ENCODE data around the gene TECTB. TPM values are rescaled to one million over a fixed set of nuclear protein-coding genes. Genes with fewer than 3 reads are reported as not detected.
"Not testable (repeated sequence)": the region's sequence is repeated elsewhere in the genome, so short reads cannot be mapped to it uniquely, and the experiment has no call there.

TECTB gene
- total RNA-seq, 1 experiment from 2014 or later, result not detected

DNA sequence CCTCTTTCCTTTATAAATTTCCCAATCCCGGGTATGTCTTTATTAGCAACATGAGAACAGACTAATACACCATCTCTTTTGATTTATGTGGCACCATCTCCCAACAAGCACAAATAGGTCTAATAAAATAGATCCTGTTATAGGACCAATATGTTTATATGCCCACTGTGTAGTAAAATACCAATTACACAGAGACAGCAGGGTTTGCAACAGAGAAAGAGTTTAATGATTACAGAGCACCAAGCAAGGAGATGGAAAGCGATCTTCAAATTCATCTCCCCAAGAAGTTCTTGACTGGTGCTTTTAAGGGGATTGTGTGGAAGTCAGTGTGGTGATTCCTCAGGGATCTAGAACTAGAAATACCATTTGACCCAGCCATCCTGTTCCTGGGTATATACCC, 33.5 kb upstream of the TECTB start:
- TF ChIP-seq, protein P1, sequence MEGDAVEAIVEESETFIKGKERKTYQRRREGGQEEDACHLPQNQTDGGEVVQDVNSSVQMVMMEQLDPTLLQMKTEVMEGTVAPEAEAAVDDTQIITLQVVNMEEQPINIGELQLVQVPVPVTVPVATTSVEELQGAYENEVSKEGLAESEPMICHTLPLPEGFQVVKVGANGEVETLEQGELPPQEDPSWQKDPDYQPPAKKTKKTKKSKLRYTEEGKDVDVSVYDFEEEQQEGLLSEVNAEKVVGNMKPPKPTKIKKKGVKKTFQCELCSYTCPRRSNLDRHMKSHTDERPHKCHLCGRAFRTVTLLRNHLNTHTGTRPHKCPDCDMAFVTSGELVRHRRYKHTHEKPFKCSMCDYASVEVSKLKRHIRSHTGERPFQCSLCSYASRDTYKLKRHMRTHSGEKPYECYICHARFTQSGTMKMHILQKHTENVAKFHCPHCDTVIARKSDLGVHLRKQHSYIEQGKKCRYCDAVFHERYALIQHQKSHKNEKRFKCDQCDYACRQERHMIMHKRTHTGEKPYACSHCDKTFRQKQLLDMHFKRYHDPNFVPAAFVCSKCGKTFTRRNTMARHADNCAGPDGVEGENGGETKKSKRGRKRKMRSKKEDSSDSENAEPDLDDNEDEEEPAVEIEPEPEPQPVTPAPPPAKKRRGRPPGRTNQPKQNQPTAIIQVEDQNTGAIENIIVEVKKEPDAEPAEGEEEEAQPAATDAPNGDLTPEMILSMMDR (IDR thresholded peaks at IDR 0.05; ENCODE audit: unreplicated experiment), result no peak
- ChIA-PET CTCF (no interaction called here), POLR2A (no interaction called here)
- H3K4me3 Mint-ChIP-seq (ENCODE audit: unreplicated experiment), result no peak overlapping the region
- no TSS peak for BruUV-seq (replicated peaks)
- H3K4me1 Mint-ChIP-seq (ENCODE audit: insufficient read depth, unreplicated experiment), result no peaks in the 10 kb centered on the region
- no peaks in the 10 kb centered on the region for H3K36me3 Mint-ChIP-seq (ENCODE audit: insufficient read depth, unreplicated experiment)
- intact Hi-C loops (cut with micrococcal nuclease), result no loop called here
- no peak for DNase-seq (ENCODE audit: unreplicated experiment)
- no peak overlapping the region for H3K27ac Mint-ChIP-seq (ENCODE audit: low read depth, unreplicated experiment)
- H3K9me3 Mint-ChIP-seq (ENCODE audit: unreplicated experiment), result no peaks in the 10 kb centered on the region
- H3K27me3 Mint-ChIP-seq (ENCODE audit: insufficient read depth, unreplicated experiment), result no peaks in the 10 kb centered on the region

DNA sequence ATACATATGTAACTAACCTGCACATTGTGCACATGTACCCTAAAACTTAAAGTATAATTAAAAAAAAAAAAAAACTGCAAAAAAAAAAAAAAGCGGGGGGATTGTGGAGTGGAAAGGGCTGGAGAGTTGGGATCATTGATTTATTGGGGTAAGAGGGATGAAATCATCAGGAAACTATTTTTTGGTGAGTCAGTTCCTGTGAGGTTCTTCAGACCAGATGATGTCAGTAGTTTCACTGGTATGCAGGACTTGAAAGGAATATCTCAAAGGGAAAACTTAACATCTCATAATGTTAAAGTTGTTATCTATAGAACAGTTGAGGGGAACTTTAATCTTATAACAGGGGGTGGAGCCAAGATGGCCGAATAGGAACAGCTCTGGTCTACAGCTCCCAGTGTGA, 32.6 kb upstream of the TECTB start:
- no TSS peak for BruUV-seq (replicated peaks)
- no peak for DNase-seq (ENCODE audit: unreplicated experiment)
- TF ChIP-seq, protein P1 (IDR thresholded peaks at IDR 0.05; ENCODE audit: unreplicated experiment), result no peak
- no peaks in the 10 kb centered on the region for H3K4me1 Mint-ChIP-seq (ENCODE audit: insufficient read depth, unreplicated experiment)
- ChIA-PET POLR2A (no interaction called here), CTCF (no interaction called here)
- H3K9me3 Mint-ChIP-seq (ENCODE audit: unreplicated experiment), result no peaks in the 10 kb centered on the region
- intact Hi-C loops (cut with micrococcal nuclease), result no loop called here
- no peak overlapping the region for H3K4me3 Mint-ChIP-seq (ENCODE audit: unreplicated experiment)
- H3K36me3 Mint-ChIP-seq (ENCODE audit: insufficient read depth, unreplicated experiment), result no peaks in the 10 kb centered on the region
- H3K27ac Mint-ChIP-seq (ENCODE audit: low read depth, unreplicated experiment), result no peak overlapping the region
- no peaks in the 10 kb centered on the region for H3K27me3 Mint-ChIP-seq (ENCODE audit: insufficient read depth, unreplicated experiment)

DNA sequence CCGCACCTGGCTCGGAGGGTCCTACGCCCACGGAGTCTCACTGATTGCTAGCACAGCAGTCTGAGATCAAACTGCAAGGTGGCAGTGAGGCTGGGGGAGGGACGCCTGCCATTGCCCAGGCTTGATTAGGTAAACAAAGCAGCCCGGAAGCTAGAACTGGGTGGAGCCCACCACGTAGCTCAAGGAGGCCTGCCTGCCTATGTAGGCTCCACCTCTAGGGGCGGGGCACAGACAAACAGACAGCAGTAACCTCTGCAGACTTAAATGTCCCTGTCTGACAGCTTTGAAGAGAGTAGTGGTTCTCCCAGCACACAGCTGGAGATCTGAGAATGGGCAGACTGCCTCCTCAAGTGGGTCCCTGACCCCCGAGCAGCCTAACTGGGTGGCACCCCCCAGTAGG, 32.0 kb upstream of the TECTB start:
- H3K4me3 Mint-ChIP-seq (ENCODE audit: unreplicated experiment); POLR2A ChIA-PET; intact Hi-C loops (cut with micrococcal nuclease); BruUV-seq (replicated peaks); H3K36me3 Mint-ChIP-seq (ENCODE audit: insufficient read depth, unreplicated experiment); CTCF ChIA-PET; H3K27me3 Mint-ChIP-seq (ENCODE audit: insufficient read depth, unreplicated experiment); H3K27ac Mint-ChIP-seq (ENCODE audit: low read depth, unreplicated experiment); H3K4me1 Mint-ChIP-seq (ENCODE audit: insufficient read depth, unreplicated experiment); DNase-seq (ENCODE audit: unreplicated experiment); H3K9me3 Mint-ChIP-seq (ENCODE audit: unreplicated experiment): not testable (repeated sequence)

DNA sequence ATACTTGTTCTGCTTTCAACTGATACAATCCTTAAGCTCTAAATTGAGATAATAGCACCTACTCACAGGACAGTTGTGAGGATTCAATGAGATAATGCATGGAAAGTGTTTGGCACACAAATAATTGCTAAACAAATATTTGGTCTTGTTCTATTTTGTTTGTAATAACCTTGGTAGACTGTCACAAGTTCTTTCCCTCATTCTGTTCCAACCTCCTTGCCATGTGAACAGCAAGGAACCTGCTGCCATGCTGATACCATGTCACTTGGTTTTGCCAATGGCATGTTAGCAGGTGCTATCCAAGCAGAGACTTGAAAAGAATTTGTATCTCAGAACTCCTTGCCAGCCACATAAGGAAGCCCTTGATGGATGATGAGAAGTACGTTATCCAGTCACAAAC, 24.8 kb upstream of the TECTB start:
- Mint-ChIP-seq H3K9me3 (ENCODE audit: unreplicated experiment) (no peaks in the 10 kb centered on the region), H3K27ac (ENCODE audit: low read depth, unreplicated experiment) (no peak overlapping the region), H3K36me3 (ENCODE audit: insufficient read depth, unreplicated experiment) (no peaks in the 10 kb centered on the region), H3K27me3 (ENCODE audit: insufficient read depth, unreplicated experiment) (no peaks in the 10 kb centered on the region), H3K4me3 (ENCODE audit: unreplicated experiment) (no peak overlapping the region), H3K4me1 (ENCODE audit: insufficient read depth, unreplicated experiment) (peaks cover 6% of the 10 kb centered on the region)
- POLR2A ChIA-PET, result interaction anchor here (0.9 kb wide), 1 partner anchor 16 kb away, joined by 3 read pairs; no protein-coding TSS in a partner anchor
- no TSS peak for BruUV-seq (replicated peaks)
- TF ChIP-seq, protein P1 (IDR thresholded peaks at IDR 0.05; ENCODE audit: unreplicated experiment), result no peak
- CTCF ChIA-PET, result no interaction called here
- intact Hi-C loops (cut with micrococcal nuclease), result no loop called here
- no peak for DNase-seq (ENCODE audit: unreplicated experiment)

DNA sequence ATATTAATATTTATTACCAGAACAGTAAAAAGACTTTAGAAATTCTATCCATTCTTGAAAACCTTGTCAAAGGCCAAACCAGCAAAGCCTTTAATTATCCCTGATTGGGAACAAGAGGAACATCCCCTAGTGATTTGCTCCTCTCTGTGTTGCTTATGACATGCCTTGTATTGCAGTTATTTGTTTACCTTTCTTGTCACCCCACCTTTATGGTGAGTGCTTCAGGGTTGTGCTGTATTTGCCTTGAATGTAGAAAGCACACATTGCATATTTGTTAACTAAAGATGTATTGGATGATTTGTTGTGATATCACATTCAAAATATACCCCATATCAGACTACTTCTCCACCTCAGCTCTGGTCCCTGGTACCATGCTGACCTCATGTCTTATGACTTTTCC, 23.5 kb upstream of the TECTB start:
- Mint-ChIP-seq H3K4me1 (ENCODE audit: insufficient read depth, unreplicated experiment) (peaks cover 6% of the 10 kb centered on the region), H3K9me3 (ENCODE audit: unreplicated experiment) (no peaks in the 10 kb centered on the region), H3K36me3 (ENCODE audit: insufficient read depth, unreplicated experiment) (no peaks in the 10 kb centered on the region), H3K4me3 (ENCODE audit: unreplicated experiment) (no peak overlapping the region), H3K27me3 (ENCODE audit: insufficient read depth, unreplicated experiment) (no peaks in the 10 kb centered on the region), H3K27ac (ENCODE audit: low read depth, unreplicated experiment) (no peak overlapping the region)
- no TSS peak for BruUV-seq (replicated peaks)
- ChIA-PET POLR2A (no interaction called here), CTCF (no interaction called here)
- no peak for DNase-seq (ENCODE audit: unreplicated experiment)
- intact Hi-C loops (cut with micrococcal nuclease), result no loop called here
- TF ChIP-seq, protein P1 (IDR thresholded peaks at IDR 0.05; ENCODE audit: unreplicated experiment), result no peak
